ENCODE measurements around the gene SLC25A39. TPM values are rescaled to one million over a fixed set of nuclear protein-coding genes. Genes with fewer than 3 reads are reported as not detected.
"Not testable (repeated sequence)": the region's sequence is repeated elsewhere in the genome, so short reads cannot be mapped to it uniquely, and the experiment has no call there.

SLC25A39 gene
- total and polyA plus RNA-seq, 2 of the 4 experiments (the other 2 are of a cell fraction) = 49.1 to 99.7 TPM

DNA sequence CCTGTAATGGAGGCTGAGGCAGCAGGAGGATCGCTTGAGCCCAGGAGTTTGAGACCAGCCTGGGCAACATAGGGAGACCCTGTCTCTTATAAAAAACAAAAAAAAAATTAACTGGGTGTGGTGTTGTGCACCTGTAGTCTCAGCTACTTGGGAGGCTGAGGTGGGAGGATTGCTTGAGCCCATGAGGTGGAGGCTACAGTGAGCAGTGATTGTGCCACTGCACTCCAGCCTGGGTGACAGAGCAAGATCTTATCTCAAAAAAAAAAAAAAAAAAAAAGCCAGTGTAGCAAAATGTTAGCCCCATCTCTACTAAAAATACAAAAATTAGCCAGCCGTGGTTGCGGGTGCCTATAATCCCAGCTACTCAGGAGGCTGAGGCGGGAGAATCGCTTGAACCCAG lies 5.6 kb upstream of the SLC25A39 start:
- H3K4ac ChIP-seq (ENCODE audit: low read depth, low read length); in situ Hi-C loops (cut with MboI; ENCODE audit: low sequenced_read_pairs); H2BK120ac ChIP-seq (ENCODE audit: low read depth, low read length); ATAC-seq (ENCODE audit: low read depth); H3K18ac ChIP-seq (ENCODE audit: low read depth, low read length); H2BK5ac ChIP-seq (ENCODE audit: low read depth, low read length, poor library complexity, severe bottlenecking); dilution Hi-C loops (cut with HindIII; ENCODE audit: low sequenced_read_pairs, unreplicated experiment); H4K20me1 ChIP-seq (ENCODE audit: insufficient read depth, low read length); H2AK5ac ChIP-seq (ENCODE audit: low read depth, low read length); H3K36me3 ChIP-seq (ENCODE audit: control insufficient read depth, insufficient read depth, low read length); H3K9ac ChIP-seq (ENCODE audit: low read depth, low read length); H3K23ac ChIP-seq (ENCODE audit: low read depth, low read length); H3K4me2 ChIP-seq (ENCODE audit: low read depth, low read length); intact Hi-C loops (cut with micrococcal nuclease); H3K4me1 ChIP-seq (ENCODE audit: control insufficient read depth, insufficient read depth, low read length); DNase-seq; H3K27me3 ChIP-seq (ENCODE audit: control insufficient read depth, insufficient read depth, low read length); H3K79me1 ChIP-seq (ENCODE audit: low read depth in 1 of 2, low read length in 2 of 2); H3K27ac ChIP-seq (ENCODE audit: insufficient read depth, low read length); H3K56ac ChIP-seq (ENCODE audit: extremely low read depth, insufficient read depth, low read length); H3K14ac ChIP-seq (replicated peaks; ENCODE audit: low read depth, low read length); H2BK15ac ChIP-seq (ENCODE audit: low read depth, low read length); H3K9me1 ChIP-seq (ENCODE audit: insufficient read depth, low read length); H3K4me3 ChIP-seq (ENCODE audit: insufficient read depth, low read depth, low read length); H4K91ac ChIP-seq (ENCODE audit: insufficient read depth, low read depth, low read length); H4K8ac ChIP-seq (ENCODE audit: low read depth in 2 of 2, low read length in 2 of 2); H2BK20ac ChIP-seq (ENCODE audit: low read depth, low read length); H4K5ac ChIP-seq (ENCODE audit: low read depth, low read length); BruUV-seq (replicated peaks); H3K9me3 ChIP-seq (ENCODE audit: control insufficient read depth, insufficient read depth, low read length); H2AFZ ChIP-seq (replicated peaks; ENCODE audit: low read length, poor library complexity); POLR2A ChIA-PET (ENCODE audit: unreplicated experiment); H2AK9ac ChIP-seq (replicated peaks; ENCODE audit: low read depth, low read length, poor library complexity): not testable (repeated sequence)
- CTCF ChIA-PET = interaction anchor here (0.7 to 1.1 kb wide), 3 partner anchors 42 to 122 kb away, joined by 3 read pairs; no protein-coding TSS in a partner anchor
- no CpG with 5 or more reads among the region's 5 CpGs for WGBS, 2 experiments (ENCODE audit: extremely low coverage in 2 of 2, insufficient read length in 1 of 2)

DNA sequence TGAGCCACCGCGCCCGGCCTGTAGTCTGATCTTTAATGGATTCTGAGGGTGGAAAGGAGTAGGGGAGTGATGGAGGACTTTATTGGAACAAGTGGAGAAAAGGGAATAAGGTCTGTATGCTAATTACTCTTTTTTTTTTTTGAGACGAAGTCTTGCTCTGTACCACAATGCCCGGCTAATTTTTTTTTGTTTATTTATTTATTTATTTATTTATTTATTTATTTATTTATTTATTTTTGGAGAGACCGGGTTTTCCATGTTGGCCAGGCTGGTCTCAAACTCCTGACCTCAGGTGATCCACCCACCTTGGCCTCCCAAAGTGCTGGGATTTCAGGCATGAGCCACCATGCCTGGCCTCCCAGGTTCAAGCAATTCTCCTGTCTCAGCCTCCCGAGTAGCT lies 4.9 kb upstream of the SLC25A39 start:
- H3K79me1 ChIP-seq (ENCODE audit: low read depth in 1 of 2, low read length in 2 of 2); ATAC-seq (ENCODE audit: low read depth); H3K56ac ChIP-seq (ENCODE audit: extremely low read depth, insufficient read depth, low read length); H3K4me1 ChIP-seq (ENCODE audit: control insufficient read depth, insufficient read depth, low read length); H3K27me3 ChIP-seq (ENCODE audit: control insufficient read depth, insufficient read depth, low read length); H3K36me3 ChIP-seq (ENCODE audit: control insufficient read depth, insufficient read depth, low read length); H2BK15ac ChIP-seq (ENCODE audit: low read depth, low read length); H2AK9ac ChIP-seq (replicated peaks; ENCODE audit: low read depth, low read length, poor library complexity); H3K4ac ChIP-seq (ENCODE audit: low read depth, low read length); H3K23ac ChIP-seq (ENCODE audit: low read depth, low read length); H4K20me1 ChIP-seq (ENCODE audit: insufficient read depth, low read length); H3K4me2 ChIP-seq (ENCODE audit: low read depth, low read length); H3K27ac ChIP-seq (ENCODE audit: insufficient read depth, low read length); H3K18ac ChIP-seq (ENCODE audit: low read depth, low read length); dilution Hi-C loops (cut with HindIII; ENCODE audit: low sequenced_read_pairs, unreplicated experiment); BruUV-seq (replicated peaks); H3K14ac ChIP-seq (replicated peaks; ENCODE audit: low read depth, low read length); H3K9me1 ChIP-seq (ENCODE audit: insufficient read depth, low read length); H2AFZ ChIP-seq (replicated peaks; ENCODE audit: low read length, poor library complexity); DNase-seq; H2BK20ac ChIP-seq (ENCODE audit: low read depth, low read length); H3K9ac ChIP-seq (ENCODE audit: low read depth, low read length); H4K8ac ChIP-seq (ENCODE audit: low read depth in 2 of 2, low read length in 2 of 2); H4K91ac ChIP-seq (ENCODE audit: insufficient read depth, low read depth, low read length); H4K5ac ChIP-seq (ENCODE audit: low read depth, low read length); H2AK5ac ChIP-seq (ENCODE audit: low read depth, low read length); H3K9me3 ChIP-seq (ENCODE audit: control insufficient read depth, insufficient read depth, low read length); H3K4me3 ChIP-seq (ENCODE audit: insufficient read depth, low read depth, low read length); H2BK5ac ChIP-seq (ENCODE audit: low read depth, low read length, poor library complexity, severe bottlenecking); CTCF ChIA-PET; POLR2A ChIA-PET (ENCODE audit: unreplicated experiment); H2BK120ac ChIP-seq (ENCODE audit: low read depth, low read length): not testable (repeated sequence)
- in situ Hi-C loops (cut with MboI; ENCODE audit: low sequenced_read_pairs) (loop anchor here (5.0 kb wide), 1 partner anchor 107 kb away; no protein-coding TSS in a partner anchor), intact Hi-C loops (cut with micrococcal nuclease) (loop anchor here (5.0 kb wide), 1 partner anchor 127 kb away; no protein-coding TSS in a partner anchor)
- 83% methylated on average over 1 of the region's 7 CpGs; no CpG with 5 or more reads in 1 of the 2 experiments for WGBS, 2 experiments (ENCODE audit: extremely low coverage in 2 of 2, insufficient read length in 1 of 2)

All from IMR-90 (cell line).